ENCODE results near the gene S100PBP.
"Not testable (repeated sequence)": the region's sequence is repeated elsewhere in the genome, so short reads cannot be mapped to it uniquely, and the experiment has no call there.

Gene S100PBP

DNA sequence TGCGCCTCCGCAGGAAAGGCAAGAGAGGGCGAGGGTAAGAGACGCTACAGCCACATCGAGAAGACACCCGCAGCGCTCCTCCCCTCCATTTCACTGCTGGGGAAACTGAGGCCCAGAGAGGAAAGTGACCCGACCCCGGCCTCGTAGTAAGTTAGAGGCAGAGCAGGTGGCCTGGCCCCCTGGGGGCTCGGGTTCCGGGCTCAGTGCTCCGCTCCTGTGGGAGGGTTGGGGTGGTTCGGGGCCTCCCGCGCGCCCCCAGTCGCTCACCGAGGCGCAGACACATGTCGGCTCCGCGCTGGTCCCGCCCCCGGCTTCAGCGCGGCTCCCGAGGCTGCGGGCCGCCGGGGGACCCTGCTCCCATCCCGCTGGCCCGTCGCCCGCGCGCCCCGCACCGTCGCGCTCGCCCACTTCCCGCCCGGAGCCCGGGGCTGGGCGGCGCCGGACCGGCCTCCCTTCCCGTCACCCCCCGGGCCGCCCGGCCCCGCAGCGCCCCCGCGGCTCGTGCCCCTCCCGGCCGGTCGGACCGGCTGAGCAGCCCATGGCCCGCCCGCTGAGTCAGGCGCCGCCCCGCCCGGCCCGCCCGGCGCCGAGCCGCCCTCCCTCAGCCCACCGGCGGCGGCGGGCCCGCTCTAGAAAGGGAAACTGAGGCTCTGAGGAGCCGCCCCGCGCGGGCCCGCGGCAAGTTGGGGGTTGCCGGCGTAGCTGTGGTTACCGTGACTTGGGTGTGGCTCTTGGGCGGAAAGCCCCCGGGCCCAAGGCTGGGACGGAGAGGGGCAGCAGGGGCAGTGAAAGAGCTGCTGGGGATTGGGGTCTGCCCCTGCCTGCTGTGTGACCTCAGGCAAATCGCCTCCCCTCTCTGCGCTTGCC lies 83.7 kb downstream of the S100PBP start, which contains the start of gene TMEM54:
TMEM54 (minus strand) TSS at position 434 of the 867 bp plus-strand sequence; CDS start at position 283, 151 bp downstream.
- DNase-seq (ENCODE audit: low spot score): no peak

DNA sequence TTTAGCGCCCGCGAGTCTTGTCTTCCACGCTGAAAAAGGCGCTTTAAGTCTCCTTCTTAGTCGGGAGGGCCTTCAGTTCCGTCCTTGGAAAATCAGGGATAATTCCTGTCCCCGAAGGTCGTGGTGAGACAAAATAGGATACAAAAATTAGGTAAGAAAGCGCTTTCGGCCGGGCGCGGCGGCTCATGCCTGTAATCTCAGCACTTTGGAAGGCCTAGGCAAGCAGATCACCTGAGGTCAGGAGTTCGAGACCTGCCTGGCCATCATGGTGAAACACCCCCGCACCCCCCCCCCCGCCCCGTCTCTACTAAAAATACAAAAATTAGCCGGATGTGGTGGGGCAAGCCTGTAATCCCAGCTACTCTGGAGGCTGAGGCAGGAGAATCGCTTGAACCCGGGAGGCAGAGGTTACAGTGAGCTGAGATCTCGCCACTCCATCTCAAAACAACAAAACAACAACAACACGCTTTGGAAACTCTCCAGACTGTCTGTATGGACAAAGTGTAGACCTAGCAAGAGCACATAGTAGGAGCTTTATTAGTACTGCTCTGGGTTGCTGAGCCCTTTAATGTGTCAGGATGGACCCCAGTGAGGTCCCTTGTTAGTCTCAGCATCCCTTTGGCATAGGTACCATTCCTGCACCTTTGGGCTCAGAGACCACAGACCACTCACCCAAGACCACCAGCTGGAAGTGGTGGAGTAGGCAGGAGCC lies 84.5 kb downstream of the S100PBP start:
- DNase-seq (ENCODE audit: low spot score): no peak

DNA sequence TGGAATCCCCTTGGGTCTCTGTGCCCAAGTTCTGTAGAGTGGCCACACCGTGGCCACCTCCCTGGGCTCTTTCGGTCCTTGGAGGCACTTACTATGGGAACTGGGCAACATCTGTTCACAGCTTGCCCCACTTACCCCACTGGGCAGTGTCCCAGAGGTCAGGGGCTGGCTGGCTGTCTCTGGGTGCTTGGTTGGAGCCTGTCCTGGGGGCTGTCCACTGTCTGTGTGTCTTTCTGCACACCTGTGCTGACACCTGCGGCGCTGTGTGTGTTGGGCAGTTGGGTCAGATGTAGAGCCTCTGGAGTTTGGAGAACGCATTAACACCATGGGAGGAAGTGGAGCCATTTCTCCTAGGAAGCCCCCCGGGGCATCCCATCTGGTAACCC lies 85.1 kb downstream of the S100PBP start:
- no peak for DNase-seq (ENCODE audit: low spot score)

DNA sequence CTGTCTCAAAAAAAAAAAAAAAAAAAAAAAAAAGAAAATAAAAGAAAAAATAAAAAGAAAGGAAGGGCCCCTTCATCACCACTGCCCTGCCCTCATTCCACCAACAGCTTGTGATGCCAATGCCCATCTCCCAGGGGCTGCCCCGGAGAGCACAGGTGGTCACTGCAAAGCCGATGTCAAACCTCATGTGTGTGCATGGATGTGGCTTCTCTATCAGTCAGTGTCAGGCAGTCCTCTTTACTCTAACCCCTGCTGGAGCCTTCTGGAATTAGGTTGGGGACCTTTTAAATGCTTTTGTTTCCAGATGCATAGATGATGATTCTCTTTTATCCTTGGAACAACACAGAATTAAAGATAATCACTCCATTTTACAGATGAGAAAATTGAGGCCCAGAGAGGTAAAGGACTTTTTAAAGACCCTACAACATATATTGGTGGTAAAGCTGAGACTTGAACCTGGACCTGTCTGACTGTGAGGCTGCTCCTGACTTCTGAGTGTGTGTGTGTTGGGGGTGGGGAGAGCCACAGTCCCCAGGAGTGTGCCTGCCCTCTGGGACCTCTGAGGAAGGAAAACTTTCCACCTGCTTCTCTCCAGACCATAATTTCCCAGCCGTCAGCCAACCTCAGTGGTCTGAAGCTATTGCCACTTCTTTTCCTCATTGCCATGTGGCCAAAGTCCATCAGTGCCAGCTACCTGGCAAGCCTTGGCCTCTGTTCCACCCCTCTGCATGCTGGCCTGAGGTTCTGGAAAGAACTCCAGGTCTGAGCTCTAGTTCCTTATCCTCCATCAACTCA lies 86.7 kb downstream of the S100PBP start:
- DNase-seq (ENCODE audit: low spot score): no peak

DNA sequence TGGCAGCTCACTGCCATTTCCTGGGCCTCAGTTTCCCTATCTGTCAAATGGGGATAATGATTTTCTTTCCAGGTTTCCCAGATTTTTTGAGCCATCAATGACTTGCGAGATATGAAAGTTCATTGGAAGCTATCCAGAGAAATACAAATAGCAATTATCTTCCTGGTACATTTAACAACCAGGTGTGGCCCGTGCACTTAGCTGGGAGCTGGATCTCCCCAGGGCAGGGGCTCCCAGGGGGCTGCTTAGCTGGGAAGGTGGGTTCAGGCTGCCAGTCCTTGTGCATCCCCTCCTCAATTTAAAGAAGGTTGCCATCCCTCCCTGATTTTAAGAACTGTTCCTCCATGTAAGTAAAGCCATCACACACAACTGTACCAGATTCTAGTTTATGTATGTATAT lies 87.3 kb downstream of the S100PBP start:
- no peak for DNase-seq (ENCODE audit: low spot score)

DNA sequence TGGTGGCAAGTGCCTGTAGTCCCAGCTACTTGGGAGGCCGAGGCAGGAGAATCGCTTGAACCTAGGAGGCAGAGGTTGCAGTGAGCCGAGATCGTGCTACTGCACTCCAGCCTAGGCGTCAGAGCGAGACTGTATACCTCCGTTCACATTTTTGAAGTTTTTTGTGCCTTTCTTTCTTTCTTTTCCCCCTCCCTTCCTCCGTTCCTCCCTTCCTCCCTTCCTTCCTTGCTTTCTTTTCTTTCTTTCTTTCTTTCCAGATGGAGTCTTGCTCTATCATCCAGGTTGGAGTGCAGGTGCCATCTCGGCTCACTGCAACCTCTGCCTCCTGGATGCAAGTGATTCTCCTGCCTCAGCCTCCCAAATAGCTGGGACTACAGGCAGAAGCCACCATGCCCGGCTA lies 88.1 kb downstream of the S100PBP start:
- DNase-seq (ENCODE audit: low spot score): not testable (repeated sequence)

DNA sequence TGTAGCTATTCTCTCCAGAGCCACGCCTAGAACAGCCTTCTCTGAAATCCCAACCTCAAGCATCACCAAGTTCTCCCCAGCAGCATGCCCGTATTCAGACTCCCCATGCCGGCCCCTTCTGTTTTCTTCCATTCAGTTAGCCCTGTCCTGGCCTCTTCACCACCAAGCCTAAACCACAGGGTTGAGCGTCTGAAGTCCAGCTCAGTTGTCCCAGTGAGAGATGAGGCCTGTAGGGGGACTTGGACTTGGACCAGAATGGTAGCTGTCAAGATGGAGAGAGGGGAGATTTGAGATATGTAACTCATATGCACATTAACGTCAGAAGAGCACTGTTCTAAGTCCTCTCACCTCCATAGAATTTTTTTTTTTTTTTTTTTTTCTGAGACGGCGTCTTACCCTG lies 89.2 kb downstream of the S100PBP start:
- no peak for DNase-seq (ENCODE audit: low spot score)

DNA sequence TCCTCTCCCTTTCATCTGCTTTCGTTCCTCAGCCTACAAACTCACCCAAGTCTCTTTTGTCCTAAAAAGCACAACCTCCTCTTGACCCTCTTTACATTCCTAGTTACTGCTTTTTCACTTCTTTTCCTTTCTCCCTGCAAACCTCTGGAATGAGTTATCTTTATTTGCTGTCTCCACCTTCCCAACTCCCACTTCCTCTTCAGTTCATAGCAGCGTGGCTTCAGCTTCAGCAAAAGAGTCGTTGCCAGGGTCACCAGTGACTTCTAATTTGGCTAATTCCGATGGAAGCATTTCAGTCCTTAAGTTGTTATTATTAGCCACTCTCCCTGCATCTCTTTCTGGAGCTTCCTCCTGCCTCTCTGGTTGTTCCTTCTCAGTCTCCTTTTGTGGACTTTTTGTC lies 90.0 kb downstream of the S100PBP start:
- no peak for DNase-seq (ENCODE audit: low spot score)
